ENCODE measurements around the gene AOPEP. TPM values are rescaled to one million over a fixed set of nuclear protein-coding genes. Genes with fewer than 3 reads are reported as not detected.

AOPEP gene
- polyA plus RNA-seq, 2 of the 4 experiments (the other 2 are of a cell fraction), result 226 to 266 TPM

DNA sequence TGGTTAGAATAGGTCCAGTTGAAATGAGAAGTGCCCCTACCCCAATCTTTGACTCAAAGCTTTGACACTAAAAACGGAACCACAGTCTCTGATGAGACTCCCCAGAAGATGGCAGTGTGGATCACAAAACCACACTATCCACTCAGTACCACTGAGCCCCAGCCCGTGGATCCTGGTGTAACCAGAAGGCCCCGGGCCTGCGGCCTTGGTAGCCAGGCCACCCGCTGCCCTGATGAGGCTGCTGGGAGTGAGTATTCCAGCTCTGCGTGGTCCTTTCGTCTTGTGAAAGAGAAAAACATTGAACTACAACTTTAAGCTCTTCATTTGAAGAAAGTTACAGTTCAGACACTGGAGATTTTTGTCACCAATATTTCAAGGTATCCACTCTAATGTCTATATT, 45.0 kb upstream of the AOPEP start (continued):
- TF ChIP-seq CBX2 (IDR thresholded peaks at IDR 0.05; ENCODE audit: borderline replicate concordance, low read depth), result no peak

GRCh38 chr9:94685359-94685758, 41.1 kb upstream of the AOPEP start:
- Histone ChIP-seq H3K9me3 (no peaks in the 10 kb centered on the region), H3K27ac (no peak overlapping the region), H3K4me3 (no peak overlapping the region), H3K4me1 (peaks cover 16% of the 10 kb centered on the region), H3K4me2 (no peak overlapping the region)
- 92% methylated on average over 2 of the region's 2 CpGs for WGBS (ENCODE audit: missing lambda C conversion rate)
- ChIA-PET POLR2A (no interaction called here), CTCF (interaction anchor here (0.7 to 10.9 kb wide), 6 partner anchors 9 to 443 kb away, joined by 3 to 284 read pairs (median 3); partner anchors contain the start of gene PCAT7)
- TF ChIP-seq HEYL (CRISPR knock-in tag; IDR thresholded peaks at IDR 0.05) (no peak), HOXB13 (CRISPR knock-in tag; IDR thresholded peaks at IDR 0.05; ENCODE audit: low read depth) (no peak), MYC (IDR thresholded peaks at IDR 0.05; ENCODE audit: borderline replicate concordance, low read length) (no peak), GATA3 (IDR thresholded peaks at IDR 0.05; ENCODE audit: borderline replicate concordance) (no peak), KDM1A (IDR thresholded peaks at IDR 0.05; ENCODE audit: low read depth) (no peak), RAD21 (conservative IDR thresholded peaks at IDR 0.05 in 1 of 2, IDR thresholded peaks at IDR 0.05 in 1 of 2) (no peak), ZSCAN20 (CRISPR knock-in tag; IDR thresholded peaks at IDR 0.05) (no peak), TP53 (CRISPR knock-in tag; IDR thresholded peaks at IDR 0.05) (no peak), CTCF (IDR thresholded peaks at IDR 0.05) (no peak), MAX (IDR thresholded peaks at IDR 0.05) (no peak), FOSL2 (IDR thresholded peaks at IDR 0.05) (no peak), FOSL2 (CRISPR knock-in tag; IDR thresholded peaks at IDR 0.05) (no peak), RNF2 (IDR thresholded peaks at IDR 0.05; ENCODE audit: borderline replicate concordance, low read depth) (no peak), ESRRA (IDR thresholded peaks at IDR 0.05; ENCODE audit: borderline replicate concordance, low read length) (no peak), MAZ (IDR thresholded peaks at IDR 0.05; ENCODE audit: borderline replicate concordance, low read depth, low read length) (no peak)
- TF ChIP-seq, protein P1, sequence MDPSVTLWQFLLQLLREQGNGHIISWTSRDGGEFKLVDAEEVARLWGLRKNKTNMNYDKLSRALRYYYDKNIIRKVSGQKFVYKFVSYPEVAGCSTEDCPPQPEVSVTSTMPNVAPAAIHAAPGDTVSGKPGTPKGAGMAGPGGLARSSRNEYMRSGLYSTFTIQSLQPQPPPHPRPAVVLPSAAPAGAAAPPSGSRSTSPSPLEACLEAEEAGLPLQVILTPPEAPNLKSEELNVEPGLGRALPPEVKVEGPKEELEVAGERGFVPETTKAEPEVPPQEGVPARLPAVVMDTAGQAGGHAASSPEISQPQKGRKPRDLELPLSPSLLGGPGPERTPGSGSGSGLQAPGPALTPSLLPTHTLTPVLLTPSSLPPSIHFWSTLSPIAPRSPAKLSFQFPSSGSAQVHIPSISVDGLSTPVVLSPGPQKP (IDR thresholded peaks at IDR 0.05; ENCODE audit: low read depth, low read length), result no peak
- no peak for ATAC-seq
- no peak for FAIRE-seq
- no peak for DNase-seq (ENCODE audit: low read depth in 1 of 2, low spot score in 1 of 2)

- H3K4me1 ChIP-seq, result peaks cover 6% of the 10 kb centered on the region
- H3K4me2 ChIP-seq, result no peak overlapping the region
- TF ChIP-seq HMGXB4 (CRISPR knock-in tag; IDR thresholded peaks at IDR 0.05; ENCODE audit: borderline replicate concordance), result no peak
- TF ChIP-seq SREBF2 (IDR thresholded peaks at IDR 0.05), result no peak
- TF ChIP-seq ESRRA (IDR thresholded peaks at IDR 0.05; ENCODE audit: borderline replicate concordance, low read length), result no peak
- TF ChIP-seq TFCP2L1 (CRISPR knock-in tag; IDR thresholded peaks at IDR 0.05), result no peak
- TF ChIP-seq, protein P1 (IDR thresholded peaks at IDR 0.05; ENCODE audit: low read depth, low read length), result no peak
- TF ChIP-seq POLR2AphosphoS2 (conservative IDR thresholded peaks at IDR 0.05; ENCODE audit: low read length), result no peak
- TF ChIP-seq MYC (IDR thresholded peaks at IDR 0.05; ENCODE audit: borderline replicate concordance, low read length), result no peak
- ATAC-seq, result no peak
- ChIA-PET POLR2A (no interaction called here), CTCF (interaction anchor here (0.9 to 2.5 kb wide), 3 partner anchors 109 to 444 kb away, joined by 3 to 11 read pairs (median 3); no protein-coding TSS in a partner anchor)
- no peak for FAIRE-seq
- H3K4me3 ChIP-seq, result no peak overlapping the region
- no peaks in the 10 kb centered on the region for H3K9me3 ChIP-seq
- 0 out of 6 replicates have a peak overlapping the region, but pooled peaks of 1 of the 2 experiments have one; percentile 15 for H3K27ac ChIP-seq
- WGBS (ENCODE audit: missing lambda C conversion rate), result 49% methylated on average over 2 of the region's 2 CpGs
- no peak for DNase-seq (ENCODE audit: low read depth in 1 of 2, low spot score in 1 of 2)
Measured at GRCh38 chr9:94687451-94687850, 39.0 kb upstream of the AOPEP start.
